ENCODE measurements around the gene JUN. TPM values are rescaled to one million over a fixed set of nuclear protein-coding genes. Genes with fewer than 3 reads are reported as not detected.

JUN gene
- total and polyA plus RNA-seq, 2 of the 13 experiments (the other 11 are each of a cell fraction or from before 2014, with no cell fraction given), result 18.2 to 22.3 TPM

- TF ChIP-seq POGK (CRISPR knock-in tag; conservative IDR thresholded peaks at IDR 0.05), result 0 out of 2 replicates have a peak, but pooled peaks have one; percentile 60
- TF ChIP-seq ZHX1 (CRISPR knock-in tag; IDR thresholded peaks at IDR 0.05; ENCODE audit: low read depth), result no peak
- no peak for TF ChIP-seq KIAA2018 (CRISPR knock-in tag; IDR thresholded peaks at IDR 0.05; ENCODE audit: borderline replicate concordance)
- TF ChIP-seq KAT2B (IDR thresholded peaks at IDR 0.05; ENCODE audit: borderline replicate concordance, low read depth, low read length), result no peak
- TF ChIP-seq ZNF883 (CRISPR knock-in tag; IDR thresholded peaks at IDR 0.05; ENCODE audit: not compliant biosample characterization), result no peak
- TF ChIP-seq ADNP (CRISPR knock-in tag; IDR thresholded peaks at IDR 0.05), result no peak
- TF ChIP-seq ZNF260 (CRISPR knock-in tag; IDR thresholded peaks at IDR 0.05; ENCODE audit: borderline replicate concordance, low read depth), result no peak
- TF ChIP-seq SETDB1 (CRISPR knock-in tag; IDR thresholded peaks at IDR 0.05; ENCODE audit: borderline replicate concordance), result no peak
- TF ChIP-seq GMEB1 (CRISPR knock-in tag; IDR thresholded peaks at IDR 0.05; ENCODE audit: borderline replicate concordance), result no peak
- TF ChIP-seq NFYC (CRISPR knock-in tag; IDR thresholded peaks at IDR 0.05), result no peak
- no peak for TF ChIP-seq GZF1 (CRISPR knock-in tag; IDR thresholded peaks at IDR 0.05)
- no peak for TF ChIP-seq SIX1 (CRISPR knock-in tag; IDR thresholded peaks at IDR 0.05; ENCODE audit: borderline replicate concordance)
Measured at GRCh38 chr1:58755468-58755872, 28.4 kb downstream of the JUN start (continued).

Data from HepG2 (cell line).